ENCODE results near the gene CTRL.

CTRL gene

GRCh38 chr16:67885976-67886375 lies 45.7 kb downstream of the CTRL start:
- DNase-seq, result no peak

- no peak for DNase-seq
Measured at GRCh38 chr16:67885545-67885944, 46.1 kb downstream of the CTRL start.

DNA sequence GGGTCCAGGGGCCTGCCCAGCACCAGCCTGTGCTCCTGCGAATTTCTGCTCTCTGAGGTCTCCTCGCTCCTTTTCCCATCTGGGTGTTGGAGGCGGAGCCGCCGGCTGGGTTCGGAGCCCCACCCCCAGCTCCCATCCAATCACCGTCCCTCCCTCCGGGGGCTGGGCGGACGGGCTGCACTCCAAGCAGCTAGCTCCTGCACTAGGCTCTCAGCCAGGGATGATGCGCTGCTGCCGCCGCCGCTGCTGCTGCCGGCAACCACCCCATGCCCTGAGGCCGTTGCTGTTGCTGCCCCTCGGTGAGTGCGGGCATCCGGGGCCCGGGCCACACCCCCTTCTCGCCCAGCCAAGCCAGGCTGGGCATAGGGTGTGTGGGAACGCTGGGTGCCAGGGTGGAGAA lies 47.0 kb downstream of the CTRL start, which contains the start of gene NRN1L:
Gene NRN1L, plus strand, starts transcription at position 202 of the 400 bp plus-strand sequence. Its CDS starts 19 bp downstream, at position 221.
- peak; percentile 7 for DNase-seq

GRCh38 chr16:67883872-67884261 lies 47.8 kb downstream of the CTRL start:
- DNase-seq, result no peak

DNA sequence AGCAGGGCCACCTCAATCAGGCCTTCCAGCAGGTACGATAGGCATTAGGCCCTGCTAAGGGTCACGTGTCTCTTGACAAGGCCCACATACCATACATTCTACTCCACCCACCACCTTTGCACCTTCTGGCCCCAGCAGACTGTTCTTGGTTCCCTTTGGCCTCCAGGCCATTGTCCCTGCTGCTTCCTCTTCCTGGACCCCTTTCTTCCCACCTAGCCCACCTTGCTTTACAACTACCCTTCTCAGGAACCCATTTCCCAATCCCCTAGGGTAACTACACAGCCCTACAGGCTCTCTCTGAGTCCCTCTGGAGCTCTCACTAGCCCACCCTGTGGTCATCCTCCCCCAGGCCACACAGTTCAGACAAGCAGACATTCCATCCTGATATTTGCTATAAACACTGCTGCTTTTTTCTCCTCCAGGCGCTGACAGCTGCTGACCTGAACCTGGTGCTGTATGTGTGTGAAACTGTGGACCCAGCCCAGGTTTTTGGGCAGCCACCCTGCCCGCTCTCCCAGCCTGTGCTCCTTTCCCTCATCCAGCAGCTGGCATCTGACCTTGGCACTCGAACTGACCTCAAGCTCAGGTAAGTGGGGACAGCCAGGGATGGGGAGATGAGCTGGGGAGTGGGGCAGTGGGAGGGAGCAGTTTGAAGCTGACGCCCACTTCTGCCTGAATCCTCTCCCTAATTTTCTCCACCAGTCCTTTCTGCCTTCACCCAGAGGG lies 48.4 kb downstream of the CTRL start:
- DNase-seq, result no peak

DNA sequence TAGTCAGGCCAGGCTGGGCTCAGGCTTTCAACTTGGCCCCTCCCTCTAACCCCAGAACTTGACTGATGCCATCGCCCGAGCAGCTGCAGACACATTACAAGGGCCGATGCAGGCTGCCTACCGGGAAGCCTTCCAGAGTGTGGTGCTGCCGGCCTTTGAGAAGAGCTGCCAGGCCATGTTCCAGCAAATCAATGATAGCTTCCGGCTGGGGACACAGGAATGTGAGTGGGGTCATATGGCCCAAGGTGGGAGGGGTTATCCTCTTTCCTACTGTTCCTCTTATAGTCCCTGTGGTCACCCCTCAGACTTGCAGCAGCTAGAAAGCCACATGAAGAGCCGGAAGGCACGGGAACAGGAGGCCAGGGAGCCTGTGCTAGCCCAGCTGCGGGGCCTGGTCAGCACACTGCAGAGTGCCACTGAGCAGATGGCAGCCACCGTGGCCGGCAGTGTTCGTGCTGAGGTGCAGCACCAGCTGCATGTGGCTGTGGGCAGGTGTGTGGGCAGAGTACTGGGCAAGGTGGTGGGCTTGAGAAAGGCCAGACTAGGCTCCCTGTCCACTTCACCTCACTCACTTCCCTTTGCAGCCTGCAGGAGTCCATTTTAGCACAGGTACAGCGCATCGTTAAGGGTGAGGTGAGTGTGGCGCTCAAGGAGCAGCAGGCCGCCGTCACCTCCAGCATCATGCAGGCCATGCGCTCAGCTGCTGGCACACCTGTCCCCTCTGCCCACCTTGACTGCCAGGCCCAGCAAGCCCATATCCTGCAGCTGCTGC lies 49.1 kb downstream of the CTRL start:
- no peak for DNase-seq

GRCh38 chr16:67881621-67882161 lies 50.0 kb downstream of the CTRL start:
- DNase-seq, result no peak

DNA sequence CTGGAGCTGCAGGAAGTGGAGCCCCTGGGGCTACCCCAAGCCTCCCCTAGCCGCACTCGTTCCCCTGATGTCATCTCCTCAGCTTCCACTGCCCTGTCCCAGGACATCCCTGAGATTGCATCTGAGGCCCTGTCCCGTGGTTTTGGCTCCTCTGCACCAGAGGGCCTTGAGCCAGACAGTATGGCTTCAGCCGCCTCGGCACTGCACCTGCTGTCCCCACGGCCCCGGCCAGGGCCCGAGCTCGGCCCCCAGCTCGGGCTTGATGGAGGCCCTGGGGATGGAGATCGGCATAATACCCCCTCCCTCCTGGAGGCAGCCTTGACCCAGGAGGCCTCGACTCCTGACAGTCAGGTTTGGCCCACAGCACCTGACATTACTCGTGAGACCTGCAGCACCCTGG lies 51.1 kb downstream of the CTRL start:
- no peak for DNase-seq

- DNase-seq, result no peak
Measured at GRCh38 chr16:67879936-67880335, 51.7 kb downstream of the CTRL start.
